ENCODE data around the gene KRT86. TPM values are rescaled to one million over a fixed set of nuclear protein-coding genes. Genes with fewer than 3 reads are reported as not detected.

Gene KRT86
- total RNA-seq: 1.9 and 3.4 TPM in 2 replicates

- intact Hi-C loops (cut with micrococcal nuclease): no loop called here
Measured at GRCh38 chr12:52274521-52275120, at the start of gene KRT86. Gene KRT86 (plus strand): TSS chr12:52274645. CDS start chr12:52301917, 27,272 bp downstream.

- intact Hi-C loops (cut with micrococcal nuclease): no loop called here
Measured at GRCh38 chr12:52225752-52226151, 48.7 kb upstream of the KRT86 start.

GRCh38 chr12:52226446-52226845 is 48.0 kb upstream of the KRT86 start:
- intact Hi-C loops (cut with micrococcal nuclease): no loop called here

- intact Hi-C loops (cut with micrococcal nuclease): no loop called here
Measured at GRCh38 chr12:52227606-52228166, 46.8 kb upstream of the KRT86 start.

- intact Hi-C loops (cut with micrococcal nuclease): no loop called here
Measured at GRCh38 chr12:52228366-52228765, 46.1 kb upstream of the KRT86 start.

- intact Hi-C loops (cut with micrococcal nuclease): no loop called here
Measured at GRCh38 chr12:52228931-52229330, 45.5 kb upstream of the KRT86 start.

GRCh38 chr12:52229836-52230343 is 44.6 kb upstream of the KRT86 start:
- intact Hi-C loops (cut with micrococcal nuclease): no loop called here

- intact Hi-C loops (cut with micrococcal nuclease): no loop called here
Measured at GRCh38 chr12:52230364-52231281, 43.8 kb upstream of the KRT86 start.

GRCh38 chr12:52231305-52232202 is 42.9 kb upstream of the KRT86 start:
- intact Hi-C loops (cut with micrococcal nuclease): no loop called here

GRCh38 chr12:52232203-52232673 is 42.2 kb upstream of the KRT86 start:
- intact Hi-C loops (cut with micrococcal nuclease): no loop called here

- intact Hi-C loops (cut with micrococcal nuclease): no loop called here
Measured at GRCh38 chr12:52232674-52233461, 41.6 kb upstream of the KRT86 start, which contains the start of gene KRT7. Gene KRT7 (plus strand): TSS chr12:52233243. CDS start chr12:52233297, 54 bp downstream.

- intact Hi-C loops (cut with micrococcal nuclease): no loop called here
Measured at GRCh38 chr12:52233462-52234207, 40.8 kb upstream of the KRT86 start.

- intact Hi-C loops (cut with micrococcal nuclease): no loop called here
Measured at GRCh38 chr12:52234223-52234810, 40.1 kb upstream of the KRT86 start.

- intact Hi-C loops (cut with micrococcal nuclease): no loop called here
Measured at GRCh38 chr12:52235001-52235764, 39.3 kb upstream of the KRT86 start.

GRCh38 chr12:52235822-52236361 is 38.6 kb upstream of the KRT86 start:
- intact Hi-C loops (cut with micrococcal nuclease): no loop called here

- intact Hi-C loops (cut with micrococcal nuclease): no loop called here
Measured at GRCh38 chr12:52236386-52237050, 37.9 kb upstream of the KRT86 start.

GRCh38 chr12:52238207-52238840 is 36.1 kb upstream of the KRT86 start:
- intact Hi-C loops (cut with micrococcal nuclease): no loop called here
